ENCODE results near the gene C1QL1.

DNA sequence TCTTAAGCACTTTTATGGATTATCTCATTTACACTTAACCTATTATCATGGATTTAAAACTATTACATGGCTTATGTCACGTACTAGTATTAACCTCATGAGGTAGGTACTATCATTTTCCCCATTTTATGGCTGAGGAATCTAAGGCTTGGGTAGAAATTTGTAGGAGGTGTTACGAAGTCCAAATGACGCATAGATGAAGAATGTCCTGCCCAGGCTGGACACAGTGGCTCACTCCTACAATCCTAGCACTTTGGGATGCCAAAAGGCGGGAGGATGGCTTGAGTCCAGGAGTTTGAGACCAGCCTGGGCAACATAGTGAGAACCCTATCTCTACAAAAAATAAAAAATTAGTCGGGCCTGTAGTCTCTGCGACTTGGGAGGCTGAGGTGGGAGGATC is 4.8 kb upstream of the C1QL1 start:
- TF ChIP-seq ZNF274 (IDR thresholded peaks at IDR 0.05; ENCODE audit: low read depth, low read length) (no peak), SUZ12 (IDR thresholded peaks at IDR 0.05; ENCODE audit: extremely low read depth, insufficient read depth, insufficient read length) (no peak), YY1 (IDR thresholded peaks at IDR 0.05; ENCODE audit: insufficient read depth, insufficient read length) (no peak)
